ENCODE measurements around the gene SPRED1. TPM values are rescaled to one million over a fixed set of nuclear protein-coding genes. Genes with fewer than 3 reads are reported as not detected.

The SPRED1 gene
- total RNA-seq, 4 donors from 2014 or later: 77.9 to 92.7 (median 82.6) TPM

DNA sequence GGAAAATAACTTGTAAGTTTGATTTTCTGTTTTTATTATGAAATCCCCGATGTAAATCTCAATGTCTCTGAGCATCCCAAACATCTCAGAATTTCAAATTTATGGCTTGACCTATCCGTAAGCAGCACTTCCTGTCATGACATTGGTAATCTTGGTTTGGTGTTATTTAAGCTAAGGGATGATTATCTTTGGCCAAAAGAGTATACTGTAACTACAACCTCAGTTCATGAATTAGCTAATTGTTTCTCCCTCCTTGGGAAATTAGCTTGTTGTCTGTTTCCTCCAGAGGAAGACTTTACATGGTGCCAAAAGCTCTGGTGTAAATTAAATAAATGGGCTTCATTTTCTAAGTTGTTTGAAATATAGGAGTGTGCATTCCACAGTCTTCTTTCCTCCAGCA is 28.1 kb upstream of the SPRED1 start:
- H3K27me3 ChIP-seq: no peaks in the 10 kb centered on the region
- H3K9me3 ChIP-seq: no peaks in the 10 kb centered on the region
- no peaks in the 10 kb centered on the region for H3K36me3 ChIP-seq
- no peak overlapping the region for H3K4me3 ChIP-seq (replicated peaks in 1 of 3)
- intact Hi-C loops (cut with DNase I): no loop called here
- TF ChIP-seq, protein P1, sequence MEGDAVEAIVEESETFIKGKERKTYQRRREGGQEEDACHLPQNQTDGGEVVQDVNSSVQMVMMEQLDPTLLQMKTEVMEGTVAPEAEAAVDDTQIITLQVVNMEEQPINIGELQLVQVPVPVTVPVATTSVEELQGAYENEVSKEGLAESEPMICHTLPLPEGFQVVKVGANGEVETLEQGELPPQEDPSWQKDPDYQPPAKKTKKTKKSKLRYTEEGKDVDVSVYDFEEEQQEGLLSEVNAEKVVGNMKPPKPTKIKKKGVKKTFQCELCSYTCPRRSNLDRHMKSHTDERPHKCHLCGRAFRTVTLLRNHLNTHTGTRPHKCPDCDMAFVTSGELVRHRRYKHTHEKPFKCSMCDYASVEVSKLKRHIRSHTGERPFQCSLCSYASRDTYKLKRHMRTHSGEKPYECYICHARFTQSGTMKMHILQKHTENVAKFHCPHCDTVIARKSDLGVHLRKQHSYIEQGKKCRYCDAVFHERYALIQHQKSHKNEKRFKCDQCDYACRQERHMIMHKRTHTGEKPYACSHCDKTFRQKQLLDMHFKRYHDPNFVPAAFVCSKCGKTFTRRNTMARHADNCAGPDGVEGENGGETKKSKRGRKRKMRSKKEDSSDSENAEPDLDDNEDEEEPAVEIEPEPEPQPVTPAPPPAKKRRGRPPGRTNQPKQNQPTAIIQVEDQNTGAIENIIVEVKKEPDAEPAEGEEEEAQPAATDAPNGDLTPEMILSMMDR (IDR thresholded peaks at IDR 0.05): no peak
- no peak for TF ChIP-seq POLR2A (IDR thresholded peaks at IDR 0.05)
- WGBS, 2 donors: 85 to 90% methylated on average over 2 of the region's 2 CpGs
- no peak for DNase-seq
- peaks cover 12 to 13% of the 10 kb centered on the region in 2 donors for H3K4me1 ChIP-seq
- H3K27ac ChIP-seq: no peak overlapping the region

DNA sequence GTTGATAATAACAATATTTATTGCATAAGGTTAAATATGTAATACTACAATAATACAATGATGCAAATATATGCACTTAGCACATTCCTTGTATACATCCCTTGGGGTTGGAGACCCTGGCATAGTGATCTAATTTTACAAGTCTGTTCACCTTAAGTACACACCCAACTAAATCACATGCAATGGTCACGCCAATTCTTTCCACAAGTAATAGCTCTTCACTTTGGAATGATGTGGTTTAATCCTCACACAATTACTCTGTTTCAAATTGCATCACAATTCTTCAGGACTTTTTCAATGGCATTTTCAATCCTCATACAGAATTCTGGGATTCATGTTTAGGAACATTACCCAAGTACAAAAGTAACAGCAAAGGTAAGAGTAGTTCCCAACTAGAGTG is 27.3 kb upstream of the SPRED1 start:
- DNase-seq: no peak
- TF ChIP-seq, protein P1 (IDR thresholded peaks at IDR 0.05): no peak
- no peak for TF ChIP-seq POLR2A (IDR thresholded peaks at IDR 0.05)
- Histone ChIP-seq H3K4me3 (replicated peaks in 1 of 3) (no peak overlapping the region), H3K27ac (no peak overlapping the region), H3K9me3 (no peaks in the 10 kb centered on the region), H3K36me3 (no peaks in the 10 kb centered on the region), H3K4me1 (peaks cover 9% of the 10 kb centered on the region in 2 donors), H3K27me3 (no peaks in the 10 kb centered on the region)
- WGBS, 2 donors: 88 to 100% methylated on average over 1 of the region's 1 CpG
- intact Hi-C loops (cut with DNase I): no loop called here

DNA sequence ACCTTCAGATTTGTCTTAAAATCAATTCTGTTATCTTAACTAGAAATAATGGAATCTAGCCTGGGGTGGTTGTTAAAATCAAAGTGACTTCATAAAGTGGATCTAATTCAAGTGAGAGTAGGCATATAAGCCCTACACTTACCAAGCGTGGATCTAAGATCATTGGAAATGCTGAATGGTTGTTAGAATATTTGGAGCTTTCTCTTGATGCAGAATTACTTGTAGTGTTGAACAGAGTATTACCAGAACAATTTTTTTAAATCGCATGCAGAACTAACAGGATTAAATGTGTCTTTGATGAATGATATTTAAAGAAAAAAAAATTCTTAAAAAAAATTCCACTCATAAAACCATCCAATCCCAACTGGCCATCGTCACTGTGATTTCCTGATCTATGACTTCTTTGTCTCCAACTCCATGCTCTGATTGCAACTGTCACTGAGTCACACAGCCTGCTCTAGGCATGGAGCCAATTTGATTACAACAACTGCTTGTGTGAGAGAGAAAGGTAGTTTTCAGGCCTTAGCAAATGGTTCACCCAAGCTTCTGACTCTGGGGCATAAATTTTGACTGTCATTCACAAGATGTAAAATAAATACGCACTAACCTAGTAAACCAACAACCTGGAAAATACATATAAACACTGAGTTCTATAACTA is 25.9 kb upstream of the SPRED1 start:
- Histone ChIP-seq H3K4me3 (replicated peaks in 1 of 3) (no peak overlapping the region), H3K36me3 (no peaks in the 10 kb centered on the region), H3K9me3 (no peaks in the 10 kb centered on the region), H3K27me3 (no peaks in the 10 kb centered on the region), H3K4me1 (no peaks in the 10 kb centered on the region), H3K27ac (peak overlapping the region in 1 of 3 donors; percentile 6)
- 75 to 76% methylated on average over 4 of the region's 4 CpGs for WGBS, 2 donors
- TF ChIP-seq, protein P1 (IDR thresholded peaks at IDR 0.05): no peak
- TF ChIP-seq POLR2A (IDR thresholded peaks at IDR 0.05): no peak
- intact Hi-C loops (cut with DNase I): no loop called here
- peak; percentile 54 to 61 for DNase-seq

DNA sequence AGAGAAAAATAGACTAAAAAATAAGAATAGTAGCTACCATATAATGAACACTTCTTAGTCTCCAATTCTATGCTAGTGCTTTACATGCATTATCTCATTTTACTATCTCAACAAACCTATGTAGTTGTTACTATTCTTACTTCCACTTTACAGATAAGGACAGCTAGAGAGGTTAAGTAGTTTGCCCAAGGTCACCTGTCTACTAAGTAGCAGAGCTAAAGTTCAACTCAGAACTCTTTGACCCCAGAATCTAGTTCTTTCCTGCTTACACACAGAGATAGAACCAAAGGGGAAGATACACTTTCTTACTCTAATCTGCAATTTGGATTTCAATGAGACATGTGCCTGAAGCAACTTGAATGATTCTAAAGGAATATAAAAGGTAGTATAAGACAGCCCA is 24.7 kb upstream of the SPRED1 start:
- no peaks in the 10 kb centered on the region for H3K36me3 ChIP-seq
- H3K9me3 ChIP-seq: no peaks in the 10 kb centered on the region
- no peak for DNase-seq
- TF ChIP-seq POLR2A (IDR thresholded peaks at IDR 0.05): no peak
- TF ChIP-seq, protein P1 (IDR thresholded peaks at IDR 0.05): no peak
- no peaks in the 10 kb centered on the region for H3K27me3 ChIP-seq
- H3K4me3 ChIP-seq (replicated peaks in 1 of 3): no peak overlapping the region
- no peaks in the 10 kb centered on the region for H3K4me1 ChIP-seq
- no peak overlapping the region for H3K27ac ChIP-seq
- intact Hi-C loops (cut with DNase I): no loop called here

DNA sequence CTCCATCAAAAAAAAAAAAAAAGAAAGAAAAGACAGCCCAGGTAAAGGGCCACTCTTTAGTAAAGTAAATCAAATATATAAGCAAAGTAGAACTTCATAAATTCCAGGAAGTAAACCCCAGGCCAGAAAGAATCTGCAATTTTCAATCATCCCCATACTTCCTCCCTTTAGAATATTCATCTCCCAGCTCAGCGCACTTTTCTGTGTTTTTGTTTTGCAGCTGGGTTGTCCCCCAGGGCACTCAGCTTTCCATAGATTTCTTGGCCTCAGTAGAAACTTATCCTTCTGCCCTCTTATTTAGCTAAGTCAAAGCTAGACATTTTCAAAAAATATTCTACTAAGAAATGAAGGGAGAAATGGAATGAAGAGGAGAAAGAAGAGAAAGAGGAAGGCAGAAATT is 24.0 kb upstream of the SPRED1 start:
- whole genome bisulfite sequencing, 2 donors: 84 to 88% methylated on average over 1 of the region's 1 CpG
- no peaks in the 10 kb centered on the region for H3K36me3 ChIP-seq
- intact Hi-C loops (cut with DNase I): no loop called here
- H3K4me1 ChIP-seq: no peaks in the 10 kb centered on the region
- H3K27me3 ChIP-seq: no peaks in the 10 kb centered on the region
- H3K4me3 ChIP-seq (replicated peaks in 1 of 3): no peak overlapping the region
- H3K9me3 ChIP-seq: no peaks in the 10 kb centered on the region
- TF ChIP-seq POLR2A (IDR thresholded peaks at IDR 0.05): no peak
- TF ChIP-seq, protein P1 (IDR thresholded peaks at IDR 0.05): no peak
- no peak overlapping the region for H3K27ac ChIP-seq
- DNase-seq: no peak
